Vagina (tissue), 2 donors: ENCODE results near the gene OXT. TPM values are rescaled to one million over a fixed set of nuclear protein-coding genes. Genes with fewer than 3 reads are reported as not detected.
A peak's percentile ranks its signal among the peaks of the same experiment; 100 is the strongest.

Source experiments
- DNase-seq, 2 donors: peaks; one replicate each; pipeline ENCODE4 v3.0.0-alpha.2; 2017; ENCODE audit errors: extremely low spot score in 2 of 2
- H3K27ac ChIP-seq: fragments of 200-600 bp; sonication (generic); one replicate; pipeline ENCODE4 v1.5.1; 2019
- H3K27me3 ChIP-seq: fragments of 200-600 bp; sonication (generic); one replicate; pipeline ENCODE4 v1.5.1; 2019
- H3K36me3 ChIP-seq, 2 donors: fragments of 200-600 bp; sonication (generic); one replicate each; pipeline ENCODE4 v1.5.1; 2017 to 2019
- H3K4me1 ChIP-seq: fragments of 200-600 bp; sonication (generic); one replicate; pipeline ENCODE4 v1.5.1; 2019
- H3K4me3 ChIP-seq, 2 donors: fragments of 200-600 bp; sonication (generic); 1 replicate in 1 of 2; 2 replicates in 1 of 2; pipeline ENCODE4 v1.5.1; 2016 to 2019
- H3K9me3 ChIP-seq: fragments of 200-600 bp; sonication (generic); one replicate; pipeline ENCODE4 v1.5.1; 2019
- POLR2A ChIP-seq, 2 donors: fragments of 450-650 bp; IDR thresholded peaks; one replicate each; pipeline ENCODE4 v1.6.1; 2017; ENCODE audit warnings: antibody characterized with exemption in 2 of 2, mild to moderate bottlenecking in 2 of 2, moderate library complexity in 2 of 2
- POLR2AphosphoS5 ChIP-seq, 2 donors: sonication (generic); formaldehyde crosslinking; IDR thresholded peaks; one replicate each; pipeline ENCODE4 v1.9.0; 2017; ENCODE audit warnings: antibody characterized with exemption in 2 of 2, mild to moderate bottlenecking in 2 of 2, low read depth in 1 of 2; ENCODE audit not compliant: insufficient read depth in 1 of 2
- intact Hi-C: fragments of 100-400 bp; cut with DNase I; formaldehyde crosslinking; loops from one replicate; pipeline ENCODE4 v1.15.1; 2023
- total RNA-seq: library from RNA; depleted of rRNA; stranded (reverse); fragments of >200 nt; gene quantifications from one replicate; pipeline ENCODE4 v1.2.3, GENCODE V29; 2016
- TF ChIP-seq, protein P1 (sequence below), 3 experiments: fragments of 450-650 bp in 2 of 3; fragments of 200-600 bp in 1 of 3; sonication (generic) in 1 of 3; IDR thresholded peaks; one replicate each; pipeline ENCODE4 v1.5.1; 2017 to 2019; ENCODE audit warnings: antibody characterized with exemption in 3 of 3, mild to moderate bottlenecking in 2 of 3, moderate library complexity in 2 of 3

The OXT gene
- total RNA-seq, 1 donor from 2014 or later = not detected

DNA sequence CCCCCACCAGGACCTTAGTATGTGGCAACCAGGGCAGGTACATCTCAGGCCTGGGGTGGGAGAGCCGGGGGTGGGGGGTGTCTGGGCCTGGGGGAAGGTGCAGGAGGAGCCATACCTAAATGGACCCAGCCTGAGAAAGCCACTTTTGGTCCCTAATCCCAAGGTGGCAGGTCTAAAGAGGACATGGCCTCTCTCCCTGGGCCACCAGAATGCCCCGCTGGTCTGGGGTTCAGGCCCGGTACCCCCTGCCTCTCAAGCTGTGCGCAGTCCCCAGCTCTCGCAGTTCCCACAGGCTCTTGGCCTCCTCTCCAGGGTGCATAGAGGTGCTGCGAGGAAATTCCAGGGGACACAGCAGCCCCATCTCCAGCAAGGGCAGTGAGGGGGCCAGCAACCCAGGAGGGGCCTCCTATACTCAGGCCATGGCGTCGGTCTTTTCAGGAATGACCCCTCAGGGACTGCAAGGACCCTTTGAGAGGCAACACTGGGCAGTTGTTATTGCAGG lies 14.2 kb downstream of the OXT start:
- no peak for TF ChIP-seq POLR2A (IDR thresholded peaks at IDR 0.05)
- no peak for TF ChIP-seq POLR2AphosphoS5 (IDR thresholded peaks at IDR 0.05; ENCODE audit: insufficient read depth in 1 of 2, low read depth in 1 of 2)
- Histone ChIP-seq H3K27ac (no peak overlapping the region), H3K9me3 (no peaks in the 10 kb centered on the region), H3K36me3 (no peaks in the 10 kb centered on the region), H3K4me3 (no peak overlapping the region), H3K27me3 (no peaks in the 10 kb centered on the region), H3K4me1 (peaks cover 21% of the 10 kb centered on the region)
- no peak for DNase-seq
- intact Hi-C loops = no loop called here

DNA sequence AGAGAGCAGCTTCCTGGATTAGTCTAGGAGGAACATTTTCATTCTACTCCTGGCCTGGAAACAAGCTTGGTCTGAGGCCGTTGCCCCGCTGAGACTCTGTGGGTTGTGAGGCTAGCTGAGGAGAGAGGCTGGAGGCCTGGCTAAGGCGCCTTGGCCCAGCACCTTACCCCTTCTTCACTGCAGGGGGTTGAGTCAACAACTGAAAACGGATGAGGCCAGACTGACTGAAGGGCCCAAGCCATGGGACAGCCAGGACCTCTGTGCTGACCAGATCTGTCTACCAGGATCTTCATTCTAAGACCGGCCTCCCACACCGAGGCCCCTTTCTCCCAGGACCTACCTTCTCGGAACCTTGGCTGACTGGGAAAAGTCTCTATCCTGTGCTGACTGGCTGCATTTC lies 16.6 kb downstream of the OXT start:
- DNase-seq = no peak
- Histone ChIP-seq H3K36me3 (no peaks in the 10 kb centered on the region), H3K27ac (no peak overlapping the region), H3K9me3 (no peaks in the 10 kb centered on the region), H3K4me3 (no peak overlapping the region), H3K4me1 (peaks cover 5% of the 10 kb centered on the region), H3K27me3 (peaks cover 1% of the 10 kb centered on the region)
- TF ChIP-seq, protein P1, sequence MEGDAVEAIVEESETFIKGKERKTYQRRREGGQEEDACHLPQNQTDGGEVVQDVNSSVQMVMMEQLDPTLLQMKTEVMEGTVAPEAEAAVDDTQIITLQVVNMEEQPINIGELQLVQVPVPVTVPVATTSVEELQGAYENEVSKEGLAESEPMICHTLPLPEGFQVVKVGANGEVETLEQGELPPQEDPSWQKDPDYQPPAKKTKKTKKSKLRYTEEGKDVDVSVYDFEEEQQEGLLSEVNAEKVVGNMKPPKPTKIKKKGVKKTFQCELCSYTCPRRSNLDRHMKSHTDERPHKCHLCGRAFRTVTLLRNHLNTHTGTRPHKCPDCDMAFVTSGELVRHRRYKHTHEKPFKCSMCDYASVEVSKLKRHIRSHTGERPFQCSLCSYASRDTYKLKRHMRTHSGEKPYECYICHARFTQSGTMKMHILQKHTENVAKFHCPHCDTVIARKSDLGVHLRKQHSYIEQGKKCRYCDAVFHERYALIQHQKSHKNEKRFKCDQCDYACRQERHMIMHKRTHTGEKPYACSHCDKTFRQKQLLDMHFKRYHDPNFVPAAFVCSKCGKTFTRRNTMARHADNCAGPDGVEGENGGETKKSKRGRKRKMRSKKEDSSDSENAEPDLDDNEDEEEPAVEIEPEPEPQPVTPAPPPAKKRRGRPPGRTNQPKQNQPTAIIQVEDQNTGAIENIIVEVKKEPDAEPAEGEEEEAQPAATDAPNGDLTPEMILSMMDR (IDR thresholded peaks at IDR 0.05) = no peak
- no peak for TF ChIP-seq POLR2A (IDR thresholded peaks at IDR 0.05)
- TF ChIP-seq POLR2AphosphoS5 (IDR thresholded peaks at IDR 0.05; ENCODE audit: insufficient read depth in 1 of 2, low read depth in 1 of 2) = no peak
- intact Hi-C loops = no loop called here

DNA sequence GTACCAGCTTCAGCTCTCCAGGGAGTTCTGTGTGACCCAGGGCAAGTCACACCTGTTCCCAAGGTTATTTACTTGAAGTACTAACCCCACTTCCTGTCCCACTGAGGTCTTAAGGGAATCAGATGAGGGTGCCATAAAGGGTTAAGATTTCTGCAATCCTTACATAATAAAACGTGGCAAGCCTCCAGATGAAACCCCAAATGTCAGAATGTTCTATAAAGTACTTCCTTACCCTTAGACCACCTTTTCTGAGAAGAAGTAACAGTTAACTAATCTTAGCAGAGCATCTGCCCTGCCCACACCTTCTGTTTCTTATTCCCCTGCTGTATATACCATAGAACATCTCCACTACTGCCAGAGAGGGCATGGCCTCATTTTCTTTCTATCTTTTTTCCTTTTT lies 19.1 kb downstream of the OXT start:
- peaks cover 6% of the 10 kb centered on the region for H3K27me3 ChIP-seq
- no peak overlapping the region for H3K27ac ChIP-seq
- intact Hi-C loops = no loop called here
- H3K9me3 ChIP-seq = no peaks in the 10 kb centered on the region
- no peak overlapping the region for H3K4me3 ChIP-seq
- no peaks in the 10 kb centered on the region for H3K36me3 ChIP-seq
- peaks cover 5% of the 10 kb centered on the region for H3K4me1 ChIP-seq
- no peak for DNase-seq
- TF ChIP-seq POLR2A (IDR thresholded peaks at IDR 0.05) (no peak), POLR2AphosphoS5 (IDR thresholded peaks at IDR 0.05; ENCODE audit: insufficient read depth in 1 of 2, low read depth in 1 of 2) (no peak)
- TF ChIP-seq, protein P1 (IDR thresholded peaks at IDR 0.05) = no peak

DNA sequence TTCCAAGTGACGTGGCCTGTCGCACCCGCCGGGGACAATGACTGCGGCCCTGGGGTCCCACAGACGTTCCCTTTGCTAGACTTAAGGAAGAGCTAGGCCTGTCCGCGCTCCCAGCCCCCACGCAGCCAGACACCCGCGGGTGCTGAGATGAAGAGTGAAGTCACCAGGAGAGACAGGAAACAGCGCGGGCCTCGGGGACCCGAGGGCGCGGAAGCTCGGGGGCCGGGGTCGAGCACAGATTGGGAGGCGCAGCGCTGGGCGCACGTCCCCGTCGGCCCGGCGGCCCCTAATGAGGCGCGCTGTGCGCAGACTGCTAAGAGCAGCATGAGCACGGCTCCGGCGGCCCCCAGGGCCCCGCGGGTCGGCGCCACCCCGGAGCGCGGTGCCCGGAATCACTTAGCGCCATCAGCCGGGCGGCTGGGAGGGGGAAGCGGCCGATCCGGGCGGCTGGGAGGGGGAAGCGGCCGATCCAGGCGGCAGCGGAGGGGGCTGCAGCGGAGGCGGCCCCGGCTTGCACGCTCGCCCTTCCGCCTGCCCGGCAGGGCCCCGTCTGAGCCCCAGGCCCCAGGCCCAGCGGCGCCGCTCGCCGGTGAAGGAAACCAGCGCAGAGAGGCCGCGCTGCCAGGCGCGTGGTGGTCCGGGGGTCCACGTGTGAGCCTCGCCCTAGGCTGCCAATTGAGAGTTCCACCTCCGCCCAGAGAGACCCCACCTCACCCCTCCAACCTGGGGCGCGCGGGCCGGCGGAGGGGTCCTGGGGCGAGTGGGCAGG lies 21.4 kb downstream of the OXT start:
- Histone ChIP-seq H3K9me3 (no peaks in the 10 kb centered on the region), H3K27ac (no peak overlapping the region), H3K4me1 (peaks cover 5% of the 10 kb centered on the region), H3K36me3 (no peaks in the 10 kb centered on the region), H3K27me3 (peaks cover 6% of the 10 kb centered on the region), H3K4me3 (peak overlapping the region; percentile 4 to 15)
- DNase-seq = no peak
- intact Hi-C loops = no loop called here
- no peak for TF ChIP-seq POLR2AphosphoS5 (IDR thresholded peaks at IDR 0.05; ENCODE audit: insufficient read depth in 1 of 2, low read depth in 1 of 2)
- no peak for TF ChIP-seq POLR2A (IDR thresholded peaks at IDR 0.05)
- TF ChIP-seq, protein P1 (IDR thresholded peaks at IDR 0.05) = no peak

DNA sequence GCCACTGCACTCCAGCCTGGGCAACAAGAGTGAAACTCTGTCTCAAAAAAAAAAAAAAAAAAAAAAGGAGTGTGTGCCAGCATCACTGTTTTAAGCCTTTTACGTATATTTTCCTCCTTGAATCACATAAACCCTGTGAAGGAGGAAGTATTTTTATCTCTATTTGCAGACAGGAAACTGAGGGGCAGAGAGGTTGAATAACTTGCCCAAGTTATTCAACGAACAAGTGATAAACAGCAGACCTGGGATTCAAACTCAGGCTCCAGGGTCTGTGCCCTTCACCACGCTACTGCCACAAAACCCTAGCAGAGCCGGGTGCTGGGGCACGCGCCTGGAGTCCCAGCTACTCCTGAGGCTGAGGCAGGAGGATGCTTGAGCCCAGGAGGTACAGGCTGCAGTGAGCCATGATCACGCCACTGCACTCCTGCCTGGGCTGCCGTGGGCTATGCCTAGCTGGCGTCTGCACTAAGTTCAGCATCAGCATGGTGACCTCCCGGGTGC lies 22.5 kb downstream of the OXT start:
- H3K36me3 ChIP-seq = no peaks in the 10 kb centered on the region
- H3K9me3 ChIP-seq = no peaks in the 10 kb centered on the region
- peaks cover 6% of the 10 kb centered on the region for H3K27me3 ChIP-seq
- intact Hi-C loops = no loop called here
- DNase-seq = no peak
- H3K27ac ChIP-seq = no peak overlapping the region
- peaks cover 5% of the 10 kb centered on the region for H3K4me1 ChIP-seq
- H3K4me3 ChIP-seq = no peak overlapping the region
- TF ChIP-seq POLR2AphosphoS5 (IDR thresholded peaks at IDR 0.05; ENCODE audit: insufficient read depth in 1 of 2, low read depth in 1 of 2) (no peak), POLR2A (IDR thresholded peaks at IDR 0.05) (no peak)
- TF ChIP-seq, protein P1 (IDR thresholded peaks at IDR 0.05) = no peak
